Subcutaneous abdominal adipose tissue (tissue), 5 donors: ENCODE measurements around the gene SGK1.

ENCODE experiments used
- H3K27ac ChIP-seq: one replicate; pipeline ENCODE4 v1.7.0; 2013; ENCODE audit warnings: low read depth, mild to moderate bottlenecking, inconsistent platforms, low read length, moderate library complexity
- H3K27me3 ChIP-seq, 5 donors: one replicate each; pipeline ENCODE4 v1.7.0; 2013; ENCODE audit warnings: low read length in 5 of 5, inconsistent platforms in 1 of 5; ENCODE audit not compliant: control insufficient read depth in 5 of 5, insufficient read depth in 4 of 5
- H3K36me3 ChIP-seq, 5 donors: one replicate each; pipeline ENCODE4 v1.7.0; 2013; ENCODE audit warnings: low read length in 5 of 5; ENCODE audit not compliant: control insufficient read depth in 5 of 5, insufficient read depth in 5 of 5
- H3K4me1 ChIP-seq, 5 donors: one replicate each; pipeline ENCODE4 v1.7.0; 2013; ENCODE audit warnings: low read length in 5 of 5, mild to moderate bottlenecking in 3 of 5, moderate library complexity in 1 of 5; ENCODE audit not compliant: control insufficient read depth in 5 of 5, insufficient read depth in 5 of 5
- H3K4me3 ChIP-seq, 5 donors: one replicate each; pipeline ENCODE4 v1.7.0; 2013; ENCODE audit warnings: low read length in 5 of 5, low read depth in 1 of 5
- H3K9ac ChIP-seq, 5 donors: one replicate each; pipeline ENCODE4 v1.7.0; 2013; ENCODE audit warnings: low read length in 5 of 5, mild to moderate bottlenecking in 4 of 5, moderate library complexity in 3 of 5
- H3K9me3 ChIP-seq, 5 donors: one replicate each; pipeline ENCODE4 v1.7.0; 2013; ENCODE audit warnings: low read length in 5 of 5; ENCODE audit not compliant: control insufficient read depth in 5 of 5
- donor health status: healthy.
- donor health status: healthy.
- donor health status: healthy.
- donor health status: healthy.
- donor health status: healthy.

SGK1 gene

DNA sequence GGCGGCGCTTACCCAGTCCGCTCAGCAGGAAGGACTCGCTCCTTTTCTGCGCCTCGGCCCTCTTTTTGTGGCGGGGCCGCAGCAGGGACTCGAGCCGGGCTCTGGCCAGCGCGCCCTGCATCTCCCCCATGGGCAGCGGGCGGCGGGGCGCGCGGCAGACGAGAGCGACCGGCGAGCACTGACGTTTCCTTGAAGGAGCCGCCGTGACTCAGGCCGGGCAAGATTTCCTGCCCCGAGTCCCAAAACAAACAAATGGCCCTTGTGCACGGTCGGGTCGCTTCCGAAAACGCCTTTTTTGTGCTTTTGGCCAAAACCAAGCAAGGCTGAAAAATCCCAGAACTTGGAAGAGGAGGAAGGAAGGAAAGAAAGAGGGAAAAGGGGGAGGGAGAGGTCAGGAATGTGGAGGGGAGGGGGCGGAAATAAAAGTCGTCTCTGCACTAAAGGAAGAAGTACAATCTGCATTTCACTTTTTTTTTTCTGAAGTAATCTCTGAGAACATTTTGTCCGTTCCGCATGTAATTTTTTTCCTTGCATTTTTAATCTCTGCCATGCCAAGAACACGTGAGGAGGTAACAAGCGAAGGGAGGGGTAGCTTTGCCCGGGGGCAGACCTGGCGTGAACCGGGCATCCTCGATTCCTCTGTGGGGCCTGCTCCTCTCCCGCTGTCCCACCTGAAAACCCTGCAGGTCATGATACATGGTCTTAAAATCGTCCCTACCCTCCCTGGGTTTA, 142.2 kb downstream of the SGK1 start:
- Histone ChIP-seq H3K9me3 (no peaks in the 10 kb centered on the region), H3K36me3 (peaks cover 22 to 32% (median 28%) of the 10 kb centered on the region in 5 donors), H3K27me3 (no peaks in the 10 kb centered on the region), H3K27ac (peak overlapping the region; percentile 93), H3K4me3 (peak overlapping the region; percentile 65 to 81 (median 72)), H3K4me1 (peaks cover 5 to 66% (median 48%) of the 10 kb centered on the region in 5 donors), H3K9ac (peak overlapping the region; percentile 56 to 92 (median 84))

DNA sequence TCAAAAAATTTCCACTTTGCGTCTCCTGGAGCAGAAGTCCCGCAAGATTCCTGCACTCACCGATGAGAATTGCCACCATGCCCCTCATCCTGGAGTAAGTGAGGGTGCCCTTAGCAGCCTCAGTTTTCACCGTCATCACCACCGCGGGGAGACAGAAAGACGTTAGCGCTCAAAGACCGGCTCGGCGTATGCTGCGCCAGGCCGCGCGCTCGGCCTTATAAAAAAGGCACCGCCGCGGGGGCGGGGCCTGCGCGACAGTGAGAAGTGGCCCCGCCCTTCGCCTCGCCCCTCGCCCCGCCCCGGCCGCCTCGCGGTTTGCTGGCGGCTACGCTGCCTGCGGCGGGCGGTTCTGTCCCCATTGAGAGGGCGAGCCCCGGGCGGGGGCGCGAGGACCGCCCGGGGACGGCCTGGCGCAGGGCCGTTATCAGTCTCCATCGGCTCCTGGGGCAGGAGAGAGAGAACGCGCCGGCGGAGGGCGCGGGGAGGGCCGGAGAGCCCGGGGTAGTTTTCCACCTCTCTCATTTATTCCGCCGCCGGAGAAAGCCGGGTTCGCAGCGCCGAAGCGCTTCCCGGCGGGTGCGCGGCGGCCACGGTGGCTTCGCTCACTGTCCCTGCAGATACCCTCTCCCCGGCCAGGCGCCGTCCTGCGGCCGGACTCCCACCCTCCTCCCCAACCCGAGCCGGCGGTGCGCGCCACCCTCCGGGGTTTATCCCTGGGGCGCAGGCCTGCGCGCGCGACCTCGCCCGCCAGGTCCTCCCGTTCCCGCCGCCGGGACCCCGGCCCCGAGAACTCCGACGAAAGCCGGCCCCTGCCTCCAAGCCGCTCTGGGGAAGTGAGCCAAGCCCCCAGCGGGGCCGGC, 143.0 kb downstream of the SGK1 start:
- peaks cover 27 to 40% (median 36%) of the 10 kb centered on the region in 5 donors for H3K36me3 ChIP-seq
- H3K27me3 ChIP-seq, result no peaks in the 10 kb centered on the region
- H3K4me1 ChIP-seq, result peaks cover 5 to 74% (median 48%) of the 10 kb centered on the region in 5 donors
- H3K27ac ChIP-seq, result peak overlapping the region; percentile 93
- H3K4me3 ChIP-seq, result peak overlapping the region; percentile 70 to 94 (median 85)
- no peaks in the 10 kb centered on the region for H3K9me3 ChIP-seq
- peak overlapping the region; percentile 42 to 92 (median 84) for H3K9ac ChIP-seq

DNA sequence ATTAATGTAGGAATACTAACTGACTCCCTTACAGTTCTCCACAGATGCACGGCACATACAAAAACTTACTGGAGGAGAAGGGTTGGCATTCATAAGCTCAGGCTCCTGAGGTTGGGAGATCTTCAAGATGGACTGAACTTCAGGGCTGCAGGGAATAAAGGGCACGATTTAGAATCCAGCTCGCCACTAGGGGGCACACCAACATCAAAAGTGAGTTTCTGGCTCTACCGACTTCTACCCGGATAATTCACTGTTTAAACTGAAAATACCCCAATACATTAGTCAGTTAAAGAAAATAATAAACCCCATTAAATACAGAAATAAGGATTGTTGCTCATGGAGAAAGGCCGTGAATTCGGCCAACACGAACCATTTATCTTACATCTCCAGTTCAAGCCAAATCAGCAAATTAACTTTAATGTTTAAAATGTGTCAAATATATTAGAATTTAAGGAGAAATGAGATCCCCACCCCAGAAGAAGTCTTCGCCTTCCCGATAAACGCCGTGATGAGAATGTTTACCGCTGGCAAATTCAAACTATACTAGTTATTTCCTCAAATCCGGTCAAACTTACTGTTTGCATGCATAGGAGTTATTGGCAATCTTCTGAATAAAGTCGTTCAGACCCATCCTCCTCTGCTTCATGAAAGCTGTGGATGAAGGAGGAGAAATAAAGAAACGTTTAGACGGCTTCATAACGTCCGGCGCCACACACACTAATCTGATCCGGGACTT, 143.8 kb downstream of the SGK1 start:
- Histone ChIP-seq H3K4me3 (peak overlapping the region; percentile 70 to 94 (median 85)), H3K9me3 (no peaks in the 10 kb centered on the region), H3K36me3 (peaks cover 35 to 48% (median 42%) of the 10 kb centered on the region in 5 donors), H3K27ac (peak overlapping the region; percentile 93), H3K27me3 (no peaks in the 10 kb centered on the region), H3K4me1 (peaks cover 5 to 77% (median 48%) of the 10 kb centered on the region in 5 donors), H3K9ac (peak overlapping the region; percentile 42 to 85 (median 76))

DNA sequence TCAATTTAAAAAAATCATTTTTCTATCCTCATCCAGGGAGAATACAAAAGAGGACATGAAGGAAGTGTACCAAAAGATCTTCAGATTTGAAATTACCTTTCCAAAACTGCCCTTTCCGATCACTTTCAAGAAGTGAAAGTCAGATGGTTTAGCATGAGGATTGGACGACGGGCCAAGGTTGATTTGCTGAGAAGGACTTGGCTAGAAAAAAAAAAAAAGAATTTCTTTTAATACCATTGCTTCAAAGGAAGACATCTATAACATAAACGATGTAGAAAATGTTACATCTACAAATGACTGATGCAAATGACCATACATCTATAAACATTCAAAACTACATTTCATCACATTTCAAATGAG, 144.6 kb downstream of the SGK1 start:
- Histone ChIP-seq H3K36me3 (peaks cover 39 to 54% (median 50%) of the 10 kb centered on the region in 5 donors), H3K4me1 (peaks cover 5 to 73% (median 44%) of the 10 kb centered on the region in 5 donors), H3K27me3 (no peaks in the 10 kb centered on the region), H3K27ac (no peak overlapping the region), H3K4me3 (peak overlapping the region; percentile 70 to 94 (median 85)), H3K9ac (peak overlapping the region in 2 of 5 donors; percentile 1 to 51), H3K9me3 (no peaks in the 10 kb centered on the region)

DNA sequence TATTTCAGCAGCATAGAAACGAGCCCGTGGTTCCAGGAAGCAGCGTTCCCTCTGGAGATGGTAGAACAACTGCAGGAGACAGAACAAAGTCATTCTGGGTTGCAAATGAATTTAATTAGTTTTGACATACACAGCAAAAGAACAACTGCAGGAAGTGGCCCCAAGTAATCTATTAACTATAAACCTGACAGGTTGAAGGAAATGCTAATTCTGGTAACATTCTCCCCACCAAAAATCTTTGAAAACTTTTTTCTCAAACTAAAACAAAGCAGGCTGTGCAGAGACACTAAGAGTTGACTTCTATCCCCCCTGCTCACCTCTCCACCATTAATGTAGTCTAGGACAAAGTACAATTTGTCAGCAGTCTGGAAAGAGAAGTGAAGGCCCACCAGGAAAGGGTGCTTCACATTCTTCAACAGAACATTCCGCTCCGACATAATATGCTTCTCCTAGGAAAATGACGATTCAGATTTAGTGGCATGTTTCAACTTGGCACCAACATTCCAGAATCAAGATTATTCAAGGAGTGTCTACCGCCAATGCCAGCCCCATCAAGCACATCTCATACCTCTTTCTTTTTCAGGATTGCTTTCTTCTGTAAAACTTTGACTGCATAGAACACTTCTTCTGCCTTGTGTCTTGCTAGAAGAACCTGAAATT, 145.1 kb downstream of the SGK1 start:
- Histone ChIP-seq H3K36me3 (peaks cover 40 to 59% (median 55%) of the 10 kb centered on the region in 5 donors), H3K27ac (no peak overlapping the region), H3K9ac (peak overlapping the region in 2 of 5 donors; percentile 1 to 51)

DNA sequence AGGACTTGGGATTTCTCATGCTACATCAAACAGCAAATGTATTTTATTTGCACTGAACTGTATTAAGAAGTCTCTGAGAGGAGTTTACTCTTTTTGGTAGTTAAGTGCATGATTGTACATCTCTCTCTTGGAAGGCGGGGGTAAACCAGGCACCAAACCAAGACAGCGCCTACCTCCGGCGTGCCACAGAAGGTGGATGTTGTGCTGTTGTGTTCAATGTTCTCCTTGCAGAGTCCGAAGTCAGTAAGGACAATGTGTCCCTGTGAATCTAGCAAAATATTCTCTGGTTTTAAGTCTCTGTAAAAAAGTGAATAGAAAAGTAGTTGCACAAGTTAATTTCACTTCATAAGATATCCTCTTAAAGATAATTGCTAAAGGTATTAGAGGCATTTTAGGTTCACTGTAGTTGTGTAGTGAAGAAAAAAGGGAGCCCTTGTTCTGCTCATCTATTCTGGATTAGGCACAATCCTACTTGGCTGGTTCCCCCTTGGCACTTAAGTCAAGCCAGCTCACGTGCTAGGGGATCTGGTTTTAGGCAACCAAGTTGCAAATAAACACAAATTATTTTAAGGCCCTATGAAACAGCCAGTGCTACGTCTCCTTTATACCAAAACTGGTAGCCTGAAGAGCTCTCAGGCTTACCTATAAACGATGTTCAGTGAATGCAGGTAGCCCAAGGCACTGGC, 145.7 kb downstream of the SGK1 start:
- Histone ChIP-seq H3K4me1 (peaks cover 5 to 61% (median 33%) of the 10 kb centered on the region in 5 donors), H3K9ac (peak overlapping the region in 1 of 5 donors; percentile 46), H3K27me3 (no peaks in the 10 kb centered on the region), H3K27ac (no peak overlapping the region), H3K4me3 (peak overlapping the region in 4 of 5 donors; percentile 30 to 94 (median 76)), H3K9me3 (no peaks in the 10 kb centered on the region), H3K36me3 (peaks cover 40 to 61% (median 58%) of the 10 kb centered on the region in 5 donors)

More for the DNA sequence above, 145.1 kb downstream of the SGK1 start:
- Histone ChIP-seq H3K27me3 (no peaks in the 10 kb centered on the region), H3K4me3 (peak overlapping the region; percentile 30 to 94 (median 81)), H3K4me1 (peaks cover 5 to 68% (median 39%) of the 10 kb centered on the region in 5 donors), H3K9me3 (no peaks in the 10 kb centered on the region)

DNA sequence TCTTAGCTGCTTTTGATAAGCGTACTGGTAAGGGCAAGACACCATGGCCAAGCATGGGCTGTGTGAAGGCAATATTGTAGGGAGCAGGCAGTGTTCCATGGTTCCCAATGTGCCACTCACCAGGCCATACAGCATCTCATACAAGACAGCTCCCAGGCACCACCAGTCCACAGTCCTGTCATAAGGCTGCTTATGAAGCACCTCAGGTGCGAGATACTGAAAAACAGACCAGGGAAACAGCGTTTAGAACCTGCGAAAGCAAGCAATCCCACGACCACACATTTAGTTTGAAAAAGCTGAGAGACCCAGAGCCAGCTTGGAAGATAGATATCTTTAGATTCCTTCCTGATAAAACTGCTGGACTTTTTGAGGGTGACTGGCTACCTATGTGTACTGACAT, 146.4 kb downstream of the SGK1 start:
- Histone ChIP-seq H3K4me3 (peak overlapping the region in 3 of 5 donors; percentile 23 to 81 (median 30)), H3K36me3 (peaks cover 40 to 62% (median 58%) of the 10 kb centered on the region in 5 donors), H3K27me3 (no peaks in the 10 kb centered on the region), H3K9me3 (no peaks in the 10 kb centered on the region), H3K4me1 (peaks cover 5 to 55% (median 29%) of the 10 kb centered on the region in 5 donors), H3K9ac (no peak overlapping the region), H3K27ac (no peak overlapping the region)

DNA sequence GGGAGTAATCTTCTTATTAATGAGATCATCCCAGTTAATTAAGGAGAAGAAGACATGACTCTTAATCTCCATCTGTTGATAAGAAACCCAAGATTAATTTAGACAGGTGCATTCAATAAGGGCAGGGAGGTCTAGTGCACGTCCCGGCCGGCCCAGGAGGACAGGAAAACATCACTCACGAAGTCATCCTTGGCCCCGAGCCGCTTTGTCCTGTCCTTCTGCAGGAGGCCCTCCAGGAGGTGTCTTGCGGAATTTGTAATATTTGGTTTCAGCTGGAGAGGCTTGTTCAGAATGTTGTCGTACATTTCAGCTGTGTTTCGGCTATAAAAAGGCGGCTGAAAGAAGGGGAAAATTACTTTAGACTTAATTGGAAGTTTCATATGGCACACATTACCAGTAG, 147.1 kb downstream of the SGK1 start:
- Histone ChIP-seq H3K27me3 (no peaks in the 10 kb centered on the region), H3K27ac (no peak overlapping the region), H3K4me3 (peak overlapping the region in 3 of 5 donors; percentile 27 to 81 (median 30)), H3K36me3 (peaks cover 40 to 62% (median 58%) of the 10 kb centered on the region in 5 donors), H3K9me3 (no peaks in the 10 kb centered on the region), H3K9ac (peak overlapping the region in 1 of 5 donors; percentile 40), H3K4me1 (peaks cover 5 to 49% (median 22%) of the 10 kb centered on the region in 5 donors)
